Measurements from ENCODE around the gene TEX11.
A peak's percentile ranks its signal among the peaks of the same experiment; 100 is the strongest.
"Not testable (repeated sequence)": the region's sequence is repeated elsewhere in the genome, so short reads cannot be mapped to it uniquely, and the experiment has no call there.

Gene TEX11

GRCh38 chrX:70587158-70587557 is 321.4 kb downstream of the TEX11 start:
- DNase-seq: not testable (repeated sequence)

- no peak for DNase-seq
These were observed 331.1 kb downstream of the TEX11 start for GRCh38 chrX:70577442-70577841.

GRCh38 chrX:70569922-70570576 is 338.5 kb downstream of the TEX11 start:
- not testable (repeated sequence) for DNase-seq

DNA sequence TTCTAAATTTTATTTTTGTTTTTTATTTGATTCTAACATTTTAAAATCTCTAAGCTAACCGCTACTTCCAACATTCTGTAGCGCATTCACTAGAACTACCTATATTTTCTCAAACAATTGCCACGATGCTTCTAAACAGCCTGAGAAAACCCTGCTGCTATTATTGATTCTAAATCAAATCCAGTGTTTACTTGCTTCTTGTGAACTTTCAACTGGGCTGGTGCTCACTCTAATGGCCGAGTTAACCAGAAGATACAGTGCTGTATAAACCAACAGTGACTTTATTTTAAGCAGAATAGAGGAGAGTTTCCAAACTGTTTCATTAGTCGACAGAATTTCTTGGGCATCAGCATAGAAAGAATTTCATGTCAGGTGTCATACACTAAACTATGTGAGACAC is 353.6 kb downstream of the TEX11 start:
- DNase-seq: no peak

DNA sequence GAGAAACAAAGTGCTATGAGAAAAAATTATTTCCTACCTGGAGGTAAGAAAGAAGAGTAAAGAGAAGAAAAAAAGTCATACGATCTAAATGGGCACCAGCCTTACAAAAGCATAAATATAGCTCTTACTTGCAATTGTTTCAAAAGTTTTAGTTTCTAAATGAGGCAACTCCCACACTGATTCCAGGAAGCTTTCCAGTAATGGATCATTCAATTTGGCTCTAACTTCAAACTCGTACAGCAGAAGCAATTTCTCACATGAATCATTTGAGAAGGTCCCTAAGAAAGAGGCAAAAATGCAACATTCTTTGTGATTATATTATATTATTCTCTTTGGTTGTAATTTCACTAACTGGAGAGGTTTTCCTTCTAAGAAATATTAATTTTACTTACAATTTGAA is 354.0 kb downstream of the TEX11 start:
- no peak for DNase-seq

- peak in 2 of 4 experiments; percentile 3 to 20 for DNase-seq
These were observed 354.4 kb downstream of the TEX11 start for GRCh38 chrX:70554081-70554480.

- DNase-seq: no peak
These were observed 355.0 kb downstream of the TEX11 start for GRCh38 chrX:70553516-70553915.

GRCh38 chrX:70552130-70552704 is 356.3 kb downstream of the TEX11 start:
- DNase-seq: peak in 1 of 4 experiments; percentile 5

DNA sequence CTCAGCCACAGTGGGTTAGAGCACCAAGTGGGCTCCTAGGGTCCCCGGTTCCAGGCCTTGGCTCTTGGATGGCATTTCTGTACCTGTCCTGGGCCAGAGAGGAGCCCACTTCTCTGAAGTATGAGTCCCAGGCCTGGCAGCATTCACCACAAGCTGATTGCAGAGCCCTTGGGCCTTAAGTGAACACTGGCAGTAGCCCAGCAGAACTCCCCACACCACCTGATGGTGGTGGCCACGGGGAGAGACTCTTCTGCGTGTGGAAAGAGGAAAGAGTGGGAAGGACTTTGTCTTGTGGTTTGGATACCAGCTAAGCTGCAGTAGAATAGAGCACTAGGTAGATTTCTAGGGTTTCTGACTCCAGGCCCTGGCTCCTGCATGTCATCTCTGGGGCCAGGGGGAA is 359.1 kb downstream of the TEX11 start:
- DNase-seq: peak; percentile 3 to 30 (median 16)

DNA sequence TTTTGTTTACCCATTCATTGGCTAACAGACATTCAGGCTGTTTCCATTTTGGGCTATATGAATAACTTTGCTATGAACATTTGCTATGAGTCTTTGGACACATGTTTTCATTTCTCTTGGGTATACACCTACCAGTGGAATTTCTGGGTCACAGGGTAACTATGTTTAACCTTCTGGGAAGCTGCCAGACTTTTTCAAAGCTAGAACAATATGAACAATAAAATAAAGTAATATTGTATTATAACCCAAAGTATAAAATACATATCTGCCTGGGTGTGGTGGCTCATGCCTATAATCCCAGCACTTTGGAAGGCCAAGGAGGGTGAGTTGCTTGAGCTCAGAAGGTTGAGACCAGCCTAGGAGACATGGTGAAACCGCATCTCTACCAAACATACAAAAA is 373.3 kb downstream of the TEX11 start:
- DNase-seq: no peak

GRCh38 chrX:70527610-70528345 is 380.7 kb downstream of the TEX11 start:
- DNase-seq: no peak

DNA sequence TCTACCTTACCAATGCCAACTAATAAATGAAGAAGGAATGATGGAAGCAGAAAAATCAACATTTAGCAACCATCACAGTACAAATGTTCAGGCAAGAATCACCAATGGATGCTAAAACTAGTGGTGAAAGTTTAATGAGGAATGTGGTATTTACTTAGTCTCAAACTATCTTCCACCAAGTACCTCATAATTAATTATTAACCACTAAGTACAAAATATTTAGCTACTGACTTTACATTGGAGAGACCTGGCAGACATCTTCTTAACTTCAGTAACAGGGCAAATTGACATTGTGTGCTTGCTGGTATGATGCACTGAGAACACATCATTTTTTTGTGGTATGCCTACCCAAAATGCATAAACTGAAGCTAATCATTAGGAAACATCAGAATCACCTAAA is 381.5 kb downstream of the TEX11 start:
- DNase-seq: no peak

DNA sequence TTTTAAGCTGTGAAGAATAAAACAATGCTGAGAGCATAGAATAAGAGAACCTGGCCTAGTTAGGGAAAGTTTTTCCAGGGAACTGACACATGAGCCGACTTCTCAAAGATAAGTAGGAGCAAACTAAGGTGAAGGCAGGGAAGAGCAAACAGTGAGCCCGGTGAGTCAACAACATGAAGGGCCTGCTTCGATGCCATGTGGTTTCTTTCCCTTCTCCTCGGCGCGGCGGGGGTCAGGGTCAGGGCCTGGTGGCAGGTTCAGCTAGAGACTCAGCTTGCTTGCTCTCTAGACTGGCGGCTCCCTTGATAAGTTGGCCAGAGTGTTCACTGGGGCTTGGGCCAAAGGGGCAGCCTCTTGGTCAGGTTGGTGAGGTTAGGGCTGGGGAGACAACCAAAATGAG is 382.8 kb downstream of the TEX11 start:
- no peak for DNase-seq

DNA sequence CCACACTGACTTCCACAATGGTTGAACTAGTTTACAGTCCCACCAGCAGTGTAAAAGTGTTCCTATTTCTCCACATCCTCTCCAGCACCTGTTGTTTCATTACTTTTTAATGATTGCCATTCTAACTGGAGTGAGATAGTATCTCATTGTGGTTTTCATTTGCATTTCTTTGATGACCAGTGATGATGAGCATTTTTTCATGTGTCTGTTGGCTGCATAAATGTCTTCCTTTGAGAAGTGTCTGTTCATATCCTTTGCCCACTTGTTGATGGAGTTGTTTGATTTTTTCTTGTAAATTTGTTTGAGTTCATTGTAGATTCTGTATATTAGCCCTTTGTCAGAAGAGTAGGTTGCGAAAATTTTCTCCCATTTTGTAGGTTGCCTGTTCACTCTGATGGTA is 392.8 kb downstream of the TEX11 start:
- not testable (repeated sequence) for DNase-seq

GRCh38 chrX:70515270-70515669 is 393.2 kb downstream of the TEX11 start:
- not testable (repeated sequence) for DNase-seq

DNA sequence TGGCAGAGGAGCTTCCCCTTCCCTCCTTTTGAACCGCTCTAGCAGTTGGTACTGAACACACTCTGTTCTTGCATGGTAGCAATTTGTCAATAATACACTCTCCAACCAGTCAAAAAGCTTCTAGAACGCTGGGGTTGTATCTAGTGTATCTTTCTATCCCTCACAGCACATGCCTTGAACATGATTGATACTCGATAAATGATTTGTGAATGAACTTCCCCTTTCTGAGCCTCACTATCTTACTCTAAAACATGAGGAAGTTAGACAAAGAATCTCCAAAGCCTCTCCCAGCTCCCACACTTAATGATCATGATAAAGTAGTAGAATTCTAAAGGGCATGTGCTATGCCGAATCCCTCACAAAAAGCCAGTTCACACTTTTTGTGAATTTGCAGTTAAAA is 399.4 kb downstream of the TEX11 start:
- peak in 2 of 4 experiments; percentile 1 to 2 for DNase-seq

DNA sequence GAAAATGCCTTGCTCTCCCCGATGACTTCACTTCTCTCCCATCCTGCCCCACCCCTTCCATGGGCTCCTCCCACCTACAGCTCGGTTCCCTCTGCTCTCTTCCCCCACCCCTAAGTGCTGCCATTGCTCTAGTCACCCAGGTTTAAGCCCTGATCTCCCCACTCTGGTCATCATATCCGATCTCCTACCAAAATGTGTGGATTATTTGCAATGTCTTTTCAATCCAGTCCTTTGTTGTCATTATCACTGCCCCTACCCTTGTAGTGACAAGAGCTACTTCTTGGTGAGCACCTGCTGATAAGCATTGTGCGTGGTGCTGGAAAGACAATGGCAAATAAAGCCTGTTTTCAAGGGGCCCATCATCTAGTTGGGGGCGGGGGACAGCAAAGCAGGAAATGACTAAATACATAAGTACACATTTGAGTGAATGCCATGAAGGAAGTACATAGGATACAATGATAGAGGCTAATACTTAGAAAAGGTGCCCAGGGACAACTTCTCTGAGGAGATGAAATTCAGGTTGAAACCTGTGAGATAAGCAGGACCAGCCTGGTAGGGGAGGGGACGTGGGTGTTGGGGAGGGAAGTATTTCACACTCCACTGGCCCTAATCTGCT is 400.1 kb downstream of the TEX11 start:
- DNase-seq: no peak

DNA sequence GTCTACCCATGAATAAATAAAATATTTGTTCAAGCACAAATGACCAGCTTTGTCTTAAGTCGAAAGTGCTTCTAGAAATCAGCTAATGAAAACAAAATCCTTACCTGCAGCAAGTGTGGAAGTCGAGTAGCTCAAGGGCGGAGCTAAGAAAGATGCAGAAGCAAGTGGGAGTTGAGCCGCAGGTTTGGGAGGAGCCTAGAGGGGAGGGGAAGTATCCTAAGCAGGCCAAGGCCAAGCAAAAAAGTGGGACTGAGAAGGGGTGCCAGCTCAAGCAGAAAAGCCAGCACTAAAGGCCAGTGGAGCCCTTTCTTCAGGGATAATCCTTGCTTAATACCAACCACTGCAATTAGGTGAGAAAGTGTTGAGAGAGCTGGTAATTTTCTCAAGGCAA is 403.1 kb downstream of the TEX11 start:
- no peak for DNase-seq

DNA sequence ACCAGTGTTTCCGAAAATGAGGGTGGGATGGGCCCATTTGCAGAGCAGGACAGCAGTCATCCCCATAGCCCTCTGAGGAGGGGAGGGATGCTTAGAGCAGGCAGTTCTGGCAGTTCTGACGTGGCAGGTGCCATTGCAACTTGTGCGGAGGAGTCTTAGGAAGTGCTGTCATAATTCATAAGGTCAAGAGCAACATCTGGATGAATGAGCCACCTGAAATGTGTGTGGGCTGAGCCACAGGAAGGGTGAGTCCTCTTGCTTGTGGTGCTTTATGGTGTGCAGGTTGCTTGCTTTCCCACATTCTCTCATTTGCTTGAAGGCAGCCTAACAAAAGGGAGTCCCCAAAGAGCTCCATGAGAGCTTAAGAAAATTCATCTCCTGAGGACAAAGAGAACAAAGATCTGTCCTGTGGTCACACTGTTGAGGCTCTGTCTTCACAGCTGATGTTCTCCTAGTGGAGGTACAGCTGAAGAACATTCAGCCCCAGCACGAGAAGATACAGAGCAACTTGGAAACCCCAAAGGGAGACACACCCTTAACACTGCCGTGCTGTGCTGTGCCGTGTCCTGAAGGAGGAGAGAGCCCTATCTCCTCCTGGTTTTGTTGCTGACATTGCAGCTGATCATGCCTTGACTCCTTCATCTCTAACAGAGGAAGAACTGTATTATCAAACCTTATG is 403.6 kb downstream of the TEX11 start:
- DNase-seq: no peak

- no peak for DNase-seq
These were observed 407.7 kb downstream of the TEX11 start for GRCh38 chrX:70500826-70501225.

DNA sequence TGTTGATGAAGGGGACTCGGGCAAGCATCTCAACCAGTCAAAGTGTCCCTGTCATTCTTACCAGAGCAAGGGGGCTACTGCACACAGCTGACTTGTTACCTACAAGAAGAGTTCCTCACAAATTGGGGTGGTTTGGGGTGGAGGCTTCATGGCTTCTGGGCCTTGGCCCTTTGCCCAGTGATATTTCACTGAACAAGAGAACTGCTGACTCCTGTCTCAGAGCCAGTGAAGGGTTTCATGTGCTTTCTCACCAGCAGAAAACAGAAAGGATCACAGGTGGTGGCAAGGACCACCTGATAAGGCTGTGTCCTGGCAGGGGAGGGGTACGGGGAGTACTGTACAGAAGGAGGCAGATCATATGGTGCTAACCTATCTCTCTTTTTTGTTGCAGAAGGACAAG is 410.4 kb downstream of the TEX11 start:
- no peak for DNase-seq

DNA sequence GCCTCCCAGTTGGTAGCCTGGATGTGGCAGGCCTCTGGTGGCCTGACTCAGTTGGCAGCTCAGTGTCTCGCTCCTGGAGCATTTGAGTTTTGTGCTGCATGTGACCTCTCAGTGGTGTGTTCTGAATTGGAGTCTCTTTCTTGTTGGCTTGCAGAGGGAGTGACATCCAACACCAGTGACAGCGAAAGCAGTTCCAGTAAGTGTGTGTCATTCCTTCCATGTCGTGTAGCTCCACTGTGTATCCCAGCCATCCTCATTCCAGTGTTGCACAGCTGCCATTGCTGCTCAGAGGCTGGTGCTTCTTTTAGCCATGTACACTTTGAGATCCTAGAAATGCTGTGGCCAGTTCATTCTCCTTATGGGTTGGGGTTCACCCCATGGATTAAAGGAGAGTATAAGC is 411.5 kb downstream of the TEX11 start:
- DNase-seq: no peak

- DNase-seq: no peak
These were observed 412.0 kb downstream of the TEX11 start for GRCh38 chrX:70496491-70496890.
